ENCODE data around the gene KCP. TPM values are rescaled to one million over a fixed set of nuclear protein-coding genes. Genes with fewer than 3 reads are reported as not detected.

Gene KCP
- polyA plus RNA-seq, 3 donors = 0.11 to 0.16 TPM; not detected in 1

DNA sequence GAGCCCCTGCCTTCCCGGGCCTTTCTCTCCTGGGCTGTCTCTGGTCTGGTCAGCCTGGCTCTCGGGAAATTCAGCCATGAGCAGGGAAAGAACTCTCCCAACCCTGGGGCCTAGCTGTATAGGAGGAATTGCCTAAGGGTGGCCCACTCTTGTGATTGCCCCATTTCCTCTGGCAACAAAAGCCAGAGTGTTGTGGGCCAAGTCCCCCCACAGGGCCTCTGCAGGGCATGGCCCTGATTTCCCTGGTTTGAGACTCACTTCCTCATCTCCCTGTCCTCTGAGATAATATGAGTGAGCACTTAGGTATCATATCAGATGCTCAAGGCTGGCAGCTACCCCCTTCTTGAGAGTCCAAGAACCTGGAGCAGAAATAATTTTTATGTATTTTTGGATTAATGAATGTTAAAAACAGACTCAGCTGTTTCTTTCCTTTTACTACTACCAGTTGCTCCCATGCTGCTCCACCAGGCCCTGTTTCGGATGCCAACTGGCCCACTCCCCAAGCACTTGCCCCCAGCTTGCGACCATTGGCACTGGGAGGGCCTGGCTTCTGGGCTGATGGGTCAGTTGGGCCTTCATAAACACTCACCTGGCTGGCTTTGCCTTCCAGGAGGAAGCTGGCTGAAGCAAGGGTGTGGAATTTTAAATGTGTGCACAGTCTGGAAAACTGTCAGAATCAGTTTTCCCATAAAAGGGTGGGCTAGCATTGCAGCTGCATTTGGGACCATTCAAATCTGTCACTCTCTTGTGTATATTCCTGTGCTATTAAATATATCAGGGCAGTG is 38.7 kb upstream of the KCP start:
- peaks cover 87% of the 10 kb centered on the region for H4K20me1 ChIP-seq (ENCODE audit: insufficient read depth, low read length)
- H3K9ac ChIP-seq (ENCODE audit: insufficient read depth, low read length, poor library complexity, severe bottlenecking) = peak overlapping the region; percentile 44
- H3K4me3 ChIP-seq (replicated peaks in 1 of 3; ENCODE audit: low read depth in 2 of 3, low read length in 3 of 3) = peak overlapping the region in 1 of 3 experiments; percentile 46
- H3K9me3 ChIP-seq (replicated peaks in 1 of 2; ENCODE audit: control insufficient read depth in 1 of 2, insufficient read depth in 1 of 2, low read length in 2 of 2) = no peaks in the 10 kb centered on the region
- TF ChIP-seq, protein P1, sequence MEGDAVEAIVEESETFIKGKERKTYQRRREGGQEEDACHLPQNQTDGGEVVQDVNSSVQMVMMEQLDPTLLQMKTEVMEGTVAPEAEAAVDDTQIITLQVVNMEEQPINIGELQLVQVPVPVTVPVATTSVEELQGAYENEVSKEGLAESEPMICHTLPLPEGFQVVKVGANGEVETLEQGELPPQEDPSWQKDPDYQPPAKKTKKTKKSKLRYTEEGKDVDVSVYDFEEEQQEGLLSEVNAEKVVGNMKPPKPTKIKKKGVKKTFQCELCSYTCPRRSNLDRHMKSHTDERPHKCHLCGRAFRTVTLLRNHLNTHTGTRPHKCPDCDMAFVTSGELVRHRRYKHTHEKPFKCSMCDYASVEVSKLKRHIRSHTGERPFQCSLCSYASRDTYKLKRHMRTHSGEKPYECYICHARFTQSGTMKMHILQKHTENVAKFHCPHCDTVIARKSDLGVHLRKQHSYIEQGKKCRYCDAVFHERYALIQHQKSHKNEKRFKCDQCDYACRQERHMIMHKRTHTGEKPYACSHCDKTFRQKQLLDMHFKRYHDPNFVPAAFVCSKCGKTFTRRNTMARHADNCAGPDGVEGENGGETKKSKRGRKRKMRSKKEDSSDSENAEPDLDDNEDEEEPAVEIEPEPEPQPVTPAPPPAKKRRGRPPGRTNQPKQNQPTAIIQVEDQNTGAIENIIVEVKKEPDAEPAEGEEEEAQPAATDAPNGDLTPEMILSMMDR (IDR thresholded peaks at IDR 0.05) = no peak
- peaks cover 0 to 1% (median 0%) of the 10 kb centered on the region in 3 donors for H3K27me3 Mint-ChIP-seq (ENCODE audit: low read depth in 3 of 3)
- H3K79me2 ChIP-seq (ENCODE audit: insufficient read depth, low read length) = peaks cover 63% of the 10 kb centered on the region
- intact Hi-C loops (cut with micrococcal nuclease) = loop anchor here (5.0 to 10.0 kb wide), 2 partner anchors 42 to 1574 kb away; no protein-coding TSS in a partner anchor
- peaks cover 54 to 59% of the 10 kb centered on the region in 2 donors for H3K4me1 ChIP-seq (ENCODE audit: control insufficient read depth in 1 of 2, insufficient read depth in 2 of 2, low read length in 2 of 2)
- H3K4me1 Mint-ChIP-seq = peaks cover 59% of the 10 kb centered on the region
- no CpG with 5 or more reads among the region's 4 CpGs for WGBS (ENCODE audit: insufficient coverage)
- peaks cover 85 to 91% of the 10 kb centered on the region in 2 donors for H3K36me3 Mint-ChIP-seq
- H3K4me3 Mint-ChIP-seq = peak overlapping the region; percentile 55 to 57
- H2AFZ ChIP-seq (ENCODE audit: insufficient read depth, low read depth, low read length, poor library complexity, severe bottlenecking) = no peak overlapping the region
- peak overlapping the region; percentile 45 for H3K4me2 ChIP-seq (replicated peaks; ENCODE audit: extremely low read depth, low read length, poor library complexity, severe bottlenecking)
- H3K27ac Mint-ChIP-seq = peak overlapping the region in 6 of 7 donors; percentile 40 to 91 (median 82)
- no peaks in the 10 kb centered on the region for H3K27me3 ChIP-seq (ENCODE audit: control insufficient read depth in 2 of 2, insufficient read depth in 2 of 2, low read length in 2 of 2)
- peaks cover 85 to 98% of the 10 kb centered on the region in 2 donors for H3K36me3 ChIP-seq (replicated peaks in 1 of 2; ENCODE audit: control insufficient read depth in 1 of 2, insufficient read depth in 2 of 2, low read length in 2 of 2)
- DNase-seq = peak in 2 of 3 donors; percentile 51 to 52
- no peaks in the 10 kb centered on the region for H3K9me3 Mint-ChIP-seq
- H3K27ac ChIP-seq (ENCODE audit: low read depth in 1 of 2, low read length in 2 of 2) = peak overlapping the region; percentile 44 to 56

DNA sequence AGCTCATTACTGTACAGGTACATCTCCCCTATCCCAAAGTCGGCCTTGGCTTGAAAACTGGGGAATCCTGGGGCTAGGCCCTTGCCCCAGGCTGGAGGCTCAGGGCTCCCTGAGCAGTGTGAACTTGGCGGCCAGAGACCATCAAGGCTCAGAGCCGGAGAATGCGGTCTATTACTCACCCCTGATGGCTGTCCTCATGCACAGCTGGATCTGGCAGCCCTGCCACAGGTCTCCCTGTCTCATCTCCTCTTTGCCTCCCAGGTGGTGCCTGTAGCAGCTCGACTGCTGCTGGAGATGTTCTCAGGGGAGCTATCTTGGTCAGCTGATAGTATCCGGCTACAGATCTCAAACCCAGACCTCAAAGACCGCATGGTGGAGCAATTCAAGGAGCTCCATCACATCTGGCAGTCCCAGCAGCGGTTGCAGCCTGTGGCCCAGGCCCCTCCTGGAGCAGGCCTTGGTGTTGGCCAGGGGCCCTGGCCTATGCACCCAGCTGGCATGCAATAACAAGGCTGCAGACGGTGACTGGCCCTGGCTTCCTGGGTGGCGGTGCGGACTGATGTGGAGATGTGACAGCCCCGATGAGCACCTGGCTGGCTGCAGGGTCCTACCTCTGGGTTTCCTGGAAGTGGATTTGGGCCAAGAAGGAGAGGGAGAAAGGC is 37.9 kb upstream of the KCP start:
- Mint-ChIP-seq H3K27me3 (ENCODE audit: low read depth in 3 of 3) (no peaks in the 10 kb centered on the region), H3K4me1 (peaks cover 64% of the 10 kb centered on the region), H3K4me3 (peak overlapping the region in 1 of 2 donors; percentile 55), H3K9me3 (no peaks in the 10 kb centered on the region), H3K36me3 (peaks cover 78 to 88% of the 10 kb centered on the region in 2 donors), H3K27ac (peak overlapping the region; percentile 40 to 91 (median 87))
- peak overlapping the region; percentile 44 for H3K9ac ChIP-seq (ENCODE audit: insufficient read depth, low read length, poor library complexity, severe bottlenecking)
- peak overlapping the region; percentile 45 for H3K4me2 ChIP-seq (replicated peaks; ENCODE audit: extremely low read depth, low read length, poor library complexity, severe bottlenecking)
- WGBS (ENCODE audit: insufficient coverage) = 26% methylated on average over 9 of the region's 12 CpGs
- peaks cover 61 to 65% of the 10 kb centered on the region in 2 donors for H3K4me1 ChIP-seq (ENCODE audit: control insufficient read depth in 1 of 2, insufficient read depth in 2 of 2, low read length in 2 of 2)
- H3K27ac ChIP-seq (ENCODE audit: low read depth in 1 of 2, low read length in 2 of 2) = peak overlapping the region; percentile 44 to 56
- H3K4me3 ChIP-seq (replicated peaks in 1 of 3; ENCODE audit: low read depth in 2 of 3, low read length in 3 of 3) = peak overlapping the region in 1 of 3 experiments; percentile 46
- H2AFZ ChIP-seq (ENCODE audit: insufficient read depth, low read depth, low read length, poor library complexity, severe bottlenecking) = no peak overlapping the region
- DNase-seq = no peak
- H3K79me2 ChIP-seq (ENCODE audit: insufficient read depth, low read length) = peaks cover 70% of the 10 kb centered on the region
- H3K27me3 ChIP-seq (ENCODE audit: control insufficient read depth in 2 of 2, insufficient read depth in 2 of 2, low read length in 2 of 2) = no peaks in the 10 kb centered on the region
- TF ChIP-seq, protein P1 (IDR thresholded peaks at IDR 0.05) = no peak
- H4K20me1 ChIP-seq (ENCODE audit: insufficient read depth, low read length) = peaks cover 91% of the 10 kb centered on the region
- intact Hi-C loops (cut with micrococcal nuclease) = loop anchor here (5.0 to 10.0 kb wide), 2 partner anchors 41 to 1574 kb away; no protein-coding TSS in a partner anchor
- H3K9me3 ChIP-seq (replicated peaks in 1 of 2; ENCODE audit: control insufficient read depth in 1 of 2, insufficient read depth in 1 of 2, low read length in 2 of 2) = no peaks in the 10 kb centered on the region
- H3K36me3 ChIP-seq (replicated peaks in 1 of 2; ENCODE audit: control insufficient read depth in 1 of 2, insufficient read depth in 2 of 2, low read length in 2 of 2) = peaks cover 85 to 93% of the 10 kb centered on the region in 2 donors

Data from CD14-positive monocyte (primary cell).